ENCODE results near the gene APH1B.
"Not testable (repeated sequence)": the region's sequence is repeated elsewhere in the genome, so short reads cannot be mapped to it uniquely, and the experiment has no call there.

Gene APH1B

DNA sequence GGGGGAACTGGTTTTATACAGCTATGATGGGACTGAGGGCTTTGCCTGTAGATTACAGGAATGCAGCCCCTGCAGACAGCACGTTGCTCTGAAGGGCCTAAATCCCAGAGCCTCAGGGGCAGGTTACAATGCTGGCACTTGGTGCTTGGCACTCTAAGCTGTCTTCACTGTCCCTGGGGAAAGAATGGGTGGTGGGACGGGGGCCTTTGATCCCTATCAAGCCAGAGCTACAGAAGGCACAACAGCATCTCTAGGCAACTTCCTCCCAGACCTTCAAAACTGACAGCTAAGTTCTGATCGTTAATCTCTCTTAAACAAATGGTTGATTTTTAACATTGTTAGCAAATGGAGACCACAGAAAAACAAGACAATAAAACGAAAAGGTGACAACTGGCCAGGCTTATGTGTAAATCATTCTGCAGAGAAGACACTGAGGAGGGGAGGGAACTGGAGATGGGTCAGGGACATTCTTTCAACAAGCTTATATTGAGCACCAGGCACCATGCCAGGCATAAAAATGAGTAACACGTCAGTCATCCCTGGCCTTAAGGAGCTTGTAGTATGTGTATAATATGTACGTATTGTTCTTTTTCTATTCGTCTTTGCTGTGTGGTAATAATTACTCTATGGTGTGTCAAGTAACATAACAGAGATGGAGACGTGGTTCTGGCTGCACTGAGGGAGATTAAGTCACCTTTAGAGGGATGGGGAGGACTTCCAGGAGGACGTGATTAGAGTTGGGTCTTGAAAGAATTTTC is 55.1 kb downstream of the APH1B start:
- no peak for DNase-seq

DNA sequence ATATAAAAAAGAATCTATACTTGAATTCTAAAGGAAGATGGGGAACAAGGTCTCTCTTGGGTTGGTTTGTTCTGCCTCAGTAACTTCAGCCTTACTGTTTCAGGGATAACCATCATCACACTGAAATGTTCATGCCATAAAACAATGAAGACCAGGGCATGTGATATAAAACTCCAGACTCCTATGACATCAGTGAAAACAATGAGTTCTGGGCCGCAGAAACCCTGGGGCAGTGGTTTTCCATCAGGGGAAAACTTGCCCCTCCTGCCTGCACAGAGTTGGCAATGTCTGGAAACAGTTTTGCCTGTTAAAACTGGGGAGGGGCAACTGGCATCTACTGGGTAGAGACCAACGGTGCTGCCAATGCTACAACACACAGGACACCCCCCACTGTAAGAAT is 57.4 kb downstream of the APH1B start:
- no peak for DNase-seq

DNA sequence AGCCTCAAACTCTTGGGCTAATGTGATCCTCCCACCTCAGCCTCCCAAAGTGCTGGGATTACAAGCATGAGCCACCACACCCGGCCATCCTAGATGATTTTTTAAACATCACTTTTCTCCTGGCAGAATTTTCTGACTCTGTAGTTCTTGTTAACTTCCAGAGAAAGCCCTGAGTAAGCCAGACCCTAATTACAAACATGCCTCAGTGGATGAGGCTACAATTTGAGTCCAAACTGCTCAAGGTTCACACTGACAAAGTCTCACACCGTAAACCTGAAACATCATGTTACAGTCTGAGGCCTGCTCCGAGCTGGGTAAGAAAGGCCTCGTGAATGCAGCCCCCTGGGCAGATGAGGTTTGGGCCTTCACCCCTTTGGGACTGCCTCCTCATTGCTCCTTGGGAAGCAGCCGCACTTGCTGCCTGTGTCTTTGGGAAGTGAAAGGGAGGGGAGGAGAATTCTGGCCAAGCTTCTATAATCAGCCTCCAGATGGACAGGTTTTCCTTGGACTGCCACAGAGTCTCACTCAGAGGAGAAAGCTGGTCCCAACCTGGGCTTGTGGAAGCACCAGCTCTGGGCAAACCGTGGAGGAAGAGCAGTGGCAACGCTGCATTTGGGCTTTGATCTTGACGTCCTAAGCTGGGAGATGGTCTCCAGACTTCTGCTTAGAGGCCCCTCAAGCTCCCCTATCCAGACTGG is 58.3 kb downstream of the APH1B start:
- no peak for DNase-seq

DNA sequence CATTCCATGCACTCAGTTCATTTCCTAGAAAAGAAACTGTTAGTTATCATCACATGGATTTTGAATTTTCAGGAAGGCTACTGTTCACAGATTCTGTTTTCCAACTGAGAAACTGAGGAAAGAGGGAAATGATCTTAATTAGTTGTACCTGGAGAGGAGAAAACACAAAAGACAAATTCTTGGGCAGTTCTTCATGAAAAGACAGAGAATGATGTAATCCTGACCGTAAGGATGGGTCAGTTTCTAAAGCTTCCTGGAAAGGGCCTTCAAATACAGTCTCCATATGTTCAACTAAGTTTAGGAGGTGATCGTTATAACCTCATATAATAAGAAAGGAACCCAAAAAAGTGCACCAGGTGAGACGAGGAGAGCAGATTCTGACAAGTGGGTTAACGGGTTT is 59.6 kb downstream of the APH1B start:
- no peak for DNase-seq

DNA sequence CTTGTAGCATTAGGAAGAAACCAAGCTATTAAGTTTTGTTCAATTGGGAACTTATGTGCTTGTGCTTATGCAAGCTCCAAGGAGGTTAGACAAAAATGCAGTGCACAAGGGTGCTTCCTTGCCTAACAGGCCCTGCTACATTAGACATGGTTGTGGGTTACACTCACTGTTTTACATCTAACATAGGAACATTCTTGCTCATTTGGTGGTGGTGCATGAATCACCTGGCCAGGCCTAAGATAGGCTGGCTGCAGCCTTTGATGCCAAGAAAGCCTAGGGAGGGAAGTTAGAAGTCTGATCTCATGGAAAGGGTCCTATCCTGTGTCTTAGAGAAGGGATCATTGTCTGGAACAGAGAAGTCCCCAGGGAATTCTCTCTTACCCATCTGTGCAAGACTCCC is 60.8 kb downstream of the APH1B start:
- DNase-seq: no peak

DNA sequence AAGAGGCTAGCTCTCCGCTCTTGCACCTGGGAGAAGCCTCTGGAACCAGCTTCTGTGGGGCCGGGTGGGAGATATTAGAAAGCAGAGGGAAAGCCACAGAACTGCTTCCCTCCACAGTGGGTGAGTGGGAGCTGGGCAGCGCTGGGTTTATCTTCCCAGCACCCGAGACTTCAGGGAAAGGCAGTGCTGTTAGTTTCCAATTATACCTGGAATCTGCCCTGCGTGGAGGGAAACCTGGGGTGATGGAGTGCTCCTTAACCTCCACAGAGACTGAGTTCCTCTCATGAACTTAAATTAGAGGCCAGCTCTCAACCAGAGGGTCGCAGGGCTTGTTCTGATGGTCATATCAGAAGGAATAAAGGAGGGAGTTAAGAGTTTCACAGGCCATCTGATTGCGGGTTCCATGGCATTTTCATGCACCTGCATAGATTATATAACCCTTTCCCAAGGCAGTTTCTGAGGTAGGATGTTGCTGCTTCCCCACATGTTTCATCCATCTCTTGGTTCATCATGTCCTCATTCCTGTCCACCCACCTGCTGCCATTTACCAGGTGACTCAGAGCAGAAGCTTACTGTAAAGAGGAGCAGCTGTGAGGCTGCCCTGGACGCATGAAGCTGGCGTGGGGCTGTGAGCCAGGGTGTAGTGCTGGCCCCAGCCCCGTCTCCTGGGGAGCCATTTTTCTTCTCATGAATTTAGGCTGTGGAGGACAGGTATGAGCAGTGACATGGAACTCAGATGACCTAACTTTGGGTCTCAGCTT is 61.8 kb downstream of the APH1B start:
- DNase-seq: no peak

DNA sequence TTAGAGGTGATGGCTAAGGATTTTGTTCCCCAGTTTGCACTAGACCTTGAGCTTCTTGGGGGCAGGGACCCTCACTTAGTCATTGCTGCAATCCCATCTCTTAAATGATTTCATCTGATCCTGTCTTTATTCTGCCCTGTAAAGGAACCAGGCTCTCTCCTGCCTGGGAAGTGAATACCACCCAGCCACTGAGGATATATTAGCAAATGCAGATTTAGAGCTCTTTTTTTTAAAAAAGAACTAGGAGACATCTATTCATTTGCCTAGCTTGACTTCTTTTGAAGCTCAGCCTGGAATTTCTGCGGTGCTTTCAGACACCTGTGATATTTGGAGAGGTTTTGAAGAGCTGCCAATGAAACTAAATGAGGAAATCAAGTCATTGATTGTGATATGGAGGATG is 62.4 kb downstream of the APH1B start:
- DNase-seq: no peak

DNA sequence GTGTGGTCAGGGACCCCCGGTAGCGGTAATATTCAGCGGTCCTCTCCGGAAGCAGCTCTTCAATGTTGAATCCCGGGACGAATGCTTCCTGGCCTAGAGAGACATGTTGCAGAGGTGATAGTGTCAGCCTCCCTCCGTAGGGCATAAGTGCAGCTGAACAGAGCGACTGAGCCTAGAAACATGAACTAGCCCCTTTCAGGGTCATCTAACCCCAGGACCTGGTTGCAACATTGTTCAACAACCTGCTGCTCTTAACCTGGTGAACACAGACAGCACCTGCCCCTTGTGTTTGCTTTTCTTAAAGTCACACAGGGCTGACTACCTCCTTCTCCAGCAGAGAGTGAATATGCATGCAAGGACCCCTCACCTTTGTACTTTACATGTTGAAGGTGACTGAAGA is 62.9 kb downstream of the APH1B start:
- no peak for DNase-seq

DNA sequence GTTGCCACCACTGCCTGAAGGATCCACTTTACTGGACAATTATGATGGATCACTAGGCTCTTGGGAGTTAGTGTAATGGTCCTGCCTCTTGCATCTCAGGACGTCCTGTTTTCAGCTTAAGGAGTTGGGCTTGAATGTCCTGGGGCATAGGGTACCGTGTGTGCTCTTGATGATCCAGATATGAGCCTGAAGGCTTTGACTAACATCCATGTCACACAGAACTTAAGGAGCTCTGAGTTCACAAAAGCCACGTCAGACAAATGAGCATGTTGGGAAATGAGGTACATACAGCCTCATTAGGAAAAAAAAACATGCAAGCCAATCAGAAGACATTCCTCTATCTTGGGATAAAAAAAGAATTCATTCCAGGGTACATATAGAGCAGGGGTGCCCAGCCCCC is 63.5 kb downstream of the APH1B start:
- no peak for DNase-seq

DNA sequence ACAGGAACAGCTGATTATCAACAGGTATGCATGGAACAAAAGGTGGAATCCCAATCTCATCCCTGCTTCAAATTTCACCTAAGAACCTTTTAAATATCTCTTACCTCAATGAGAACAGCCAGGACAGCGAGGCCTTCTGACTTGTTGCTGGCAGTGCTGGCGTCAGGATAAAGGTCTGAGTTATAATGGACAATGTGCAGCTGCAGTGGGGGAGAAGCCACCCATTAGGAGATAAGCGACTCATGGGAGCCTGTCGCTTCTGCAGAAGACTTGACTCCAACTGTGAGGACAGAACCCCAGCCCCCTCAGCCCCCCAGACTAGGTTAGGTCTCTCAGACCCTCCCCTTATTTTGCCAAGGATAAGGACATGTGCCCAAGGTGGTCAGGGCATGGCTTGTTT is 64.5 kb downstream of the APH1B start:
- no peak for DNase-seq

DNA sequence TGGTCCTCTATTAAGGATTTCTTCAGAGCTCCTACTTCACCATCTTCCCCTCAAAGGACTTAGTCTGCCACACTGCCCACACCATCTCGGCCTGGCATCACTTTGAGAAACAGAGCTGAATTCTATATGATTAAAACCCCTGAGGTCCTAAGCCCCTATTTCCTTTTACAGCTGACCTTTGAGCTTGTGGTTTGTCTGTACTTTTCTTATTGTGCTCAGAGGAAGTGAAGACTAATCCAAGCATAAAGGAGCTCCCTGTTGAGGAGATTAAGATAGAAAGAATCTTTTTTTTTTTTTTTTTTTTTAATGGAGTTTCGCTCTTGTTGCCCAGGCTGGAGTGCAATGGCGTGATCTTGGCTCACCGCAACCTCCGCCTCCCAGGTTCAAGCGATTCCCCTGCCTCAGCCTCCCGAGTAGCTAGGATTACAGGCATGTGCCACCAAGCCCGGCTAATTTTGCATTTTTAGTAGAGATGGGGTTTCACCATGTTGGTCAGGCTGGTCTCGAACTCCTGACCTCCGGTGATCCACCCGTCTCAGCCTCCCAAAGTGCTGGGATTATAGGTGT is 65.7 kb downstream of the APH1B start:
- not testable (repeated sequence) for DNase-seq

DNA sequence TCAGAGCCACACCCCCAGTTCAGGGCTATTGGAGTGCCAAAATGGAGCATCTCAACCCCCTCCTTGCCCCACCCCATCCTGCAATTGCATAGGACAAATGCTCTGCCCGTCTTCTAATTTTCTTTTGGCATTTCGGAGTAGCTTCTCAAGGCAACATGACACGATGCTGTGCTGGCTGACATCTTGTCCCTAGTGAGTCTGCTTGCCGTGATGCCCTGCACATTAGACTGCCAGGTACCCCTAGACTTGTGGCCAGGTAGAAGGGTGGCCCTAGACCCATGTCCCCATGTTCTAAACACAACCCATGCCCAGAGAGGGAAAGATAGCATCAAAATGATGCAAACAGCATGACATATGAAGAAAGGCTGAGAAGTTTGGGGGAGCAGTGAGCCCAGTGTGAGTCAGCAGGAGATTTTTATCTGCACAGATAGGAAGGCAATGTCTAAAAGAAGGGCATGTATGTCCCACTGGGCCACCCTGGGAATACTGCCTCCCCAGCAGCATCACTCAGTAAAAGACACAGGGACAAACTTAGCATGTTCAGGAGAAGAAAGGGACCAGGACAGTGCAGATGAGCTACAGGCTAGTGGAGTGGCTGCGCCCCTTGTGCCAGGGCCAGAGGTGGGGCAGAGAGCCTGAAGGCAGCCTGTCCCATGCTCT is 67.5 kb downstream of the APH1B start:
- DNase-seq: no peak

DNA sequence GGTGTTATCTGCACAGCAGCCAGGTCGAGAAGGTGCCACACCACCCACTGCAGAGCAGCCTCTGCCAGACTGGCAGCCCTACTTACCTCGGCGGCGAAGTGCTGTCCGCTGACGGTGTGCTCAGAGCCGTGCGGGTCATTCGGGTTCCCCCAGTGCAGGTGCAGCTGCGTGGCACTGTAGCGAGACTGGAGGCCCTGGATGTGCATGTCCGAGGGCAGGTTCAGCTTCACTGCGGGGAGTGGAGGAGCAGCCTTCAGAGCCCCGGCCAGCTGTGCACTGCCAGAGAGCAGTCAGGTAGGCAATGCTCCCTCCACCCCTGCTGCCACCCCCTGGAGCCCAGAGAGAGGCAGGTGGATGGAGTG is 68.0 kb downstream of the APH1B start:
- no peak for DNase-seq

DNA sequence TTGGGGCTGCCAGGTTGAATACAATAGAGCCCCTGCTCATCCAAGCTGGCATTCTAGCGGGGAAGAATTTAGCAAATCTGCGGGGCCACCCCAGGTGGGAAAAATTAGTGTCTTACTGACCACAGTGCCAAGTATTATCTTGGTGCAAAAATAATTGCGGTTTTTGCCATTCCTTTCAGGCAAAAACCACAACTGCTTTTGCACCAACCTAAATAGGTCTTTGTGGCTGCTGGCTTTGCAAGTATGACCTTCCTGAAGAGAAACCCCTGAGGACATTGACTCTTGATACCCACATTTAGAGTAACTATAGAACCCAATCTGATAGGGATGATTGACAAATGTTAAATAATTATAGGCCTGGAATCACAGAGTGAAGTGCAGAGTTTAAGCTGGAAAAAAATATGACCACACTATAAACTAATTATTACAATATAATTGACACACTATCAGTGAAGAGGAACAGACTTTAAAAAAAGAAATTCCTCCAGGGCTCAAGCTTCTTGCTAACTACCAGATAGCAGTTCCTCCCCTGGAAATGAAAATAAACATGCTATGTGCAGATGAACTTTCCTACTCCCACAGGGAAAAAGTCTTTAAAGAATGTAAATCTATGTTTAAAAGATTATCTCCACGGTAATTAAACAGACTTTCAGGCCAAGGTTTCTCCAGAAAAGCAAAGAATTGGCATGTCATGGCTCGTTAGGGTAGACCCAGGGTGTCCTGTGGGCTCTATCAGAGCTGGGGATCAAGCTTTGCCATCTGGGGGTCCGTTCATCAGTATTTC is 69.9 kb downstream of the APH1B start:
- DNase-seq: no peak

DNA sequence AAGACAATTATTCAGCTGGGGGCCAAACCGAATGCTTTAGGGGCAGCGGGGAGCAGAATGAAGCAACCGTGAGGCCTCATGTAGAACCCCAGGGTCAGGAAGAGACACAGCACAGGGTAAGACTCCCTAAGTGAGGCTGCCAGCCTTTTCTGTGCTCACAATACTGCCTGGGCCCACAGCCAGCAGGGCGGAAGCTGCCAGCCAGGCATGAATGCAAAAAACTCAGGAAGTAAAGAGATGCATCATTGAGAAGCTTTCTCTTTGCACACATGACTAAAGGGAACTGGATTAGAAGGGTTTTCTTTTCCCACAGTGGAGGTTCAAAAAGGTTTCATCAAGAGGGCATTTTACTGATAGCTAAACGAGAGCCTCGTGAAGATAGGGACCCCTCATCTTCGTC is 71.0 kb downstream of the APH1B start:
- DNase-seq: peak; percentile 65

DNA sequence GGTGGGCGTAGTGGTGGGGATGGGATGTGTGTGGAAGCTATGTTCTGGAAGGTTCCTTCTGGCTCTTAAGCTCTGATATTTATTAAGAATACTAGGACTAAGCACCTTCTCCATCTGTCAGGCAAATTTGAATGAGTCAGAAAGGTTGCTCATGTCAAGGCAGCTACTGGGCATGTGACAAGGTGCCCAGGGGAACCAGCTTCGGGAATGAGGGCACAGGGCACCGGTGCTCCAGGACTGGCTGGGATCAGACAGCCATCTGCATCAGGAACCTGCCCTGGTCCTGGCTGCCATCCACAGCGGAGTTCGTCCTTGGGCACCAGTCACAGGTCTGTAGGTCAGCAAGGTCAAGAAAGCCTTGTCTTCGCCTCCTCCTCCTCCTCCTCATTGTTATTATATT is 71.8 kb downstream of the APH1B start:
- no peak for DNase-seq

DNA sequence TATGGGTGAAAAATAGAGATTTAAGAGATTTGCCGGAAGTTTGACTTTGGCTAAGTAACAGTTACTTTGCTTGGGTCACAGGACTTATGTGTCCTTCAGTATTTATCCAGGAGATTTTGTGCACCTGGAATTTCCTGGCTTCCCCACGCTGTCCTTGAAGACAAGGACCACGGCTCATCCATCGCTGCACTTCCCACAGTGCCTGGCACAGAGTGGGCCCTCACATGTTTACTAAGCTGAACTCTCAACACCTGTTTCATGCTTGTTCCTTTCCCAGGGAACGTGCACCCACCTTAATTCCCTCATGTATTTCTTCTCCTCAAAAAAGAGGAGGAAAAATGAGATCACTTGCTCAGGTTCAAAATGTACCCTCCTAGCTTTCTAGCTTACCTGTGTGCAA is 72.2 kb downstream of the APH1B start:
- DNase-seq: no peak

DNA sequence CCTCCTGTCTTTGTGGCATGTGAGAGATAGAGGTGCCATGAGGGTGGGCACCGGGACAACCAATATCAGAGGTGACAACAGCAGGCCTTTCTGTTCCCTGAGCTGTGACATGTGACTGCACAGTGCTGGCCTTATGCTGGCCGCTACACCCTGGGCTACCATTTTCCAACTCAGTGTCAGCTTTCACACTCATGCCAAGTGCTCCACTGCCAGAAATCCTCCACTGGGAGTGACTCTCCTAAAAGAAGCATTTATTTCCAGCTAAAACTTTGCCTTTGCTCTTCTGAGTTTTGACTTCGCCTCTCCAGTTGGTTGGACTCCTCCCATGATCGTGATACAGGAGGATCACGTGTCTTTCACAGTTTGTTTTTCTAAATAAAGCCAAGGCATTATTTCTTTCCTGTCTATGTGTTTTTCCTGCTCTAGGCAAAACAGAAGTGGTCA is 72.8 kb downstream of the APH1B start:
- DNase-seq: peak; percentile 84

DNA sequence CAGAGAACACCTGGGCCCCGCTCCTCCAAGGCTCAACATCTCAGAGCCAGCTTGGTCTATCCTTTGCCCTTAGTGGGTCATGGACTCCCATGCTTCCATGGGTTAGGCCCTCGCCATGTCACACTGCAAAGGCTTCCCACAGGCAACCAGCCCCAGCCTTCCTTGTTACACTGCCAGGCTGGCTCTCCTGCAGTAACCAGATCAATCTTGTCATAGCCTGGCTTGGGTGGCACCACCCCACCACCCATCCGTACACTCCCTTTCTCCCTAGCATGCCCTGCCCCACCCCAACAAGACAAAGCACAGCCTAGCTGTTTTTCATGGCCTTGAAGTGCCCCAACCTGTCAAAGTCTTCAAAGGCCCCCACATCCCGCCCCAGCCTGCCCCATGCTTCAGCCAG is 73.8 kb downstream of the APH1B start:
- DNase-seq: no peak

DNA sequence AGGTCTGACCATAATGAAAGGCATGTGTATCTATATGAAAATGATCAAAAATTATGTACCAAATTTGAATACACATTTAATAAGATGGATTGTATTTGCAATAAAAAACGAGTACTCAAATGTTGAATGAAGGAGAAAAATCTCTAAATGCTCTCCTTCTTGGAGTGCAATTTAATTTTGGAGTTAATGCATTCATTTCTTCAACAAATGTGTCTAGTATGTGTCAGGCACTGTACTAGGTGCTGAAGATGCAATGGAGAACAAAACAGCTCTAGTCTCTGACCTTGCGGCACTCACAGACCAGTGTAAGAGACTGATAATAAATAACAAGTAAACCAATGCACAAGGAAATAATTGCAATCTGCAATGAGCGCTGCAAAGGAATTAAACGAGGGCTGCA is 75.4 kb downstream of the APH1B start:
- DNase-seq: no peak

DNA sequence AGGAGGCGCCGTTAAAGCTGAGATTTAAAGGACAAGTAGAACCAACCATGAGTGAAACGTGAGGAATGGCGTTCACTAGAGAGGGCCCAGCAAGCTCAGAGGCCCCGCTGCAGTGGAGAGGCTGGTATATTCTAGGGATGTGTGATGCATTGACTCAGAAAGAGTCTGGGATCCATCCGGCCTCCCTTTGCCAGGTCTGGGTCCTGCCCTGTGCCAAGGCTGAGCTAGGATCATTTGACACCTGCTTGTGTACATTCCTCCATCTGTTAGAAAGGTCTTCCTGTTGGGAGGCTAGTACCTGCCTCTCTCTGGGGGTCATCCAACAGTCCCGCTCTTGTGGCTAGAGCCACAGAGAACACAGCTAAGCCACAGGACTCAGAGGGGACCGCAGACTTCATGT is 75.9 kb downstream of the APH1B start:
- no peak for DNase-seq

DNA sequence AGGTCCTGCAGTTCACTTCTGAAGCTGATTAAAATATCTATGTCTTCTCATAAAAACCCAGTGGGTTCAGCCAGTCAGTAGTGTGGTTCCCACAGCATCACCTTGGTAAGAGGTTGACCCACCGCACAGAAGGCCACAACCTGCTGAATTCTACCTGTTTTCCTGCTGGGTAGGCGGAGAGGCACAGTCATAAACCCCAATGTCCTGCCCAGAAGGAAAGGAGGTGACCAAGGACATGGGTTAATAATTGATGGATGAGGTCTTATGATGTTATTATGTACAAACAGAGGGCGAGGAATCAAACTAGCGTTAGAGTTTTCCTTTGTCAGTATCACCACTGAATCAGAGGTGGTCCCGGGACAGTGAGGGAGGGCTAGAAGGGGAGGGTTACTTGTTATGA is 76.5 kb downstream of the APH1B start:
- no peak for DNase-seq

All from femur (tissue), 1 donor.